ENCODE results near the gene SPRY4. TPM values are rescaled to one million over a fixed set of nuclear protein-coding genes. Genes with fewer than 3 reads are reported as not detected.
"Not testable (repeated sequence)": the region's sequence is repeated elsewhere in the genome, so short reads cannot be mapped to it uniquely, and the experiment has no call there.

Gene SPRY4
- total RNA-seq, 1 experiment from 2014 or later = 35.6 TPM

GRCh38 chr5:142350021-142350420 lies 25.2 kb upstream of the SPRY4 start:
- Histone ChIP-seq H3K27ac (ENCODE audit: low read length) (no peak overlapping the region), H3K27me3 (ENCODE audit: control insufficient read depth, insufficient read depth, low read length) (no peaks in the 10 kb centered on the region), H3K4me3 (ENCODE audit: low read depth in 2 of 2, low read length in 2 of 2) (no peak overlapping the region), H3K9me3 (ENCODE audit: control insufficient read depth, insufficient read depth, low read depth, low read length) (no peaks in the 10 kb centered on the region), H3K36me3 (ENCODE audit: control insufficient read depth, insufficient read depth, low read length) (no peaks in the 10 kb centered on the region), H3K4me1 (ENCODE audit: control insufficient read depth, insufficient read depth, low read length) (peaks cover 19% of the 10 kb centered on the region)
- intact Hi-C loops (cut with micrococcal nuclease; ENCODE audit: unreplicated experiment) (no loop called here), in situ Hi-C loops (cut with HindIII; ENCODE audit: low pct_unique_long_range_greater_than_20kb, low sequenced_read_pairs) (no loop called here)
- ChIA-PET CTCF (no interaction called here), POLR2A (no interaction called here)
- no TSS peak for BruUV-seq (replicated peaks)
- TF ChIP-seq SIN3A (IDR thresholded peaks at IDR 0.05; ENCODE audit: borderline replicate concordance, insufficient read depth, low read depth, low read length) = no peak
- no peak for DNase-seq (ENCODE audit: low read depth, low spot score)
- no peak for ATAC-seq

GRCh38 chr5:142346706-142347105 lies 21.9 kb upstream of the SPRY4 start:
- Histone ChIP-seq H3K4me3 (ENCODE audit: low read depth in 2 of 2, low read length in 2 of 2) (no peak overlapping the region), H3K4me1 (ENCODE audit: control insufficient read depth, insufficient read depth, low read length) (no peaks in the 10 kb centered on the region; the same call in 1 of the 2 replicates), H3K9me3 (ENCODE audit: control insufficient read depth, insufficient read depth, low read depth, low read length) (peaks cover 9% of the 10 kb centered on the region; the same call in 1 of the 2 replicates), H3K36me3 (ENCODE audit: control insufficient read depth, insufficient read depth, low read length) (no peaks in the 10 kb centered on the region), H3K27ac (ENCODE audit: low read length) (no peak overlapping the region), H3K27me3 (ENCODE audit: control insufficient read depth, insufficient read depth, low read length) (no peaks in the 10 kb centered on the region)
- TF ChIP-seq POLR2AphosphoS5 (IDR thresholded peaks at IDR 0.05; ENCODE audit: low read depth, low read length) (no peak), TCF7L2 (IDR thresholded peaks at IDR 0.05; ENCODE audit: low read depth, low read length) (no peak), CTCF (IDR thresholded peaks at IDR 0.05) (no peak), REST (IDR thresholded peaks at IDR 0.05; ENCODE audit: insufficient read depth in 1 of 2, low read depth in 2 of 2, low read length in 1 of 2) (no peak), SIN3A (IDR thresholded peaks at IDR 0.05; ENCODE audit: borderline replicate concordance, insufficient read depth, low read depth, low read length) (no peak)
- DNase-seq (ENCODE audit: low read depth, low spot score) (no peak), ATAC-seq (no peak)
- in situ Hi-C loops (cut with HindIII; ENCODE audit: low pct_unique_long_range_greater_than_20kb, low sequenced_read_pairs) = no loop called here
- CTCF ChIA-PET = no interaction called here
- BruUV-seq (replicated peaks) = no TSS peak
- intact Hi-C loops (cut with micrococcal nuclease; ENCODE audit: unreplicated experiment) = no loop called here
- POLR2A ChIA-PET = no interaction called here

GRCh38 chr5:142344915-142345314 lies 20.1 kb upstream of the SPRY4 start:
- BruUV-seq (replicated peaks); CTCF ChIA-PET; H3K36me3 ChIP-seq (ENCODE audit: control insufficient read depth, insufficient read depth, low read length); H3K4me1 ChIP-seq (ENCODE audit: control insufficient read depth, insufficient read depth, low read length); ATAC-seq; DNase-seq (ENCODE audit: low read depth, low spot score); H3K4me3 ChIP-seq (ENCODE audit: low read depth in 2 of 2, low read length in 2 of 2); H3K27me3 ChIP-seq (ENCODE audit: control insufficient read depth, insufficient read depth, low read length); H3K27ac ChIP-seq (ENCODE audit: low read length); H3K9me3 ChIP-seq (ENCODE audit: control insufficient read depth, insufficient read depth, low read depth, low read length); intact Hi-C loops (cut with micrococcal nuclease; ENCODE audit: unreplicated experiment); in situ Hi-C loops (cut with HindIII; ENCODE audit: low pct_unique_long_range_greater_than_20kb, low sequenced_read_pairs): not testable (repeated sequence)
- POLR2A ChIA-PET = interaction anchor here (0.7 kb wide), 1 partner anchor 10 kb away, joined by 5 read pairs; no protein-coding TSS in a partner anchor

All from Panc1 (cell line).